Chondrocyte (in vitro differentiated cells): ENCODE data around the gene ANAPC5. TPM values are rescaled to one million over a fixed set of nuclear protein-coding genes. Genes with fewer than 3 reads are reported as not detected.
"Not testable (repeated sequence)": the region's sequence is repeated elsewhere in the genome, so short reads cannot be mapped to it uniquely, and the experiment has no call there.

ENCODE experiments used
- DNase-seq: peaks from one replicate; pipeline ENCODE4 v3.0.0; 2021; ENCODE audit warnings: mixed read lengths, low spot score
- H3K27ac Mint-ChIP-seq: one replicate; pipeline ENCODE4 v1.8.0; 2021; ENCODE audit warnings: mild to moderate bottlenecking, moderate library complexity, mixed read lengths; ENCODE audit not compliant: unreplicated experiment
- H3K27me3 Mint-ChIP-seq: 2 replicates; pipeline ENCODE4 v1.8.0; 2021; ENCODE audit warnings: low read depth, mixed read lengths
- H3K36me3 Mint-ChIP-seq: 2 replicates; pipeline ENCODE4 v1.8.0; 2021; ENCODE audit warnings: low read depth, mixed read lengths
- H3K4me1 Mint-ChIP-seq: 2 replicates; pipeline ENCODE4 v1.8.0; 2021; ENCODE audit warnings: low read depth, mild to moderate bottlenecking, mixed read lengths
- H3K4me3 Mint-ChIP-seq: one replicate; pipeline ENCODE4 v1.8.0; 2021; ENCODE audit warnings: mild to moderate bottlenecking, moderate library complexity, mixed read lengths; ENCODE audit not compliant: unreplicated experiment
- H3K9me3 Mint-ChIP-seq: 2 replicates; pipeline ENCODE4 v1.8.0; 2021; ENCODE audit warnings: low read depth, mixed read lengths
- CTCF ChIP-seq: fragments of 200-600 bp; sonication (generic); IDR thresholded peaks from 2 replicates; pipeline ENCODE4 v1.5.0; 2021; ENCODE audit warnings: antibody characterized with exemption, mild to moderate bottlenecking, moderate library complexity
- total RNA-seq: library from RNA; stranded (reverse); gene quantifications from 3 replicates; pipeline ENCODE4 v1.2.1, GENCODE V29; 2021

The ANAPC5 gene
- total RNA-seq, 1 donor from 2014 or later = 111 TPM

DNA sequence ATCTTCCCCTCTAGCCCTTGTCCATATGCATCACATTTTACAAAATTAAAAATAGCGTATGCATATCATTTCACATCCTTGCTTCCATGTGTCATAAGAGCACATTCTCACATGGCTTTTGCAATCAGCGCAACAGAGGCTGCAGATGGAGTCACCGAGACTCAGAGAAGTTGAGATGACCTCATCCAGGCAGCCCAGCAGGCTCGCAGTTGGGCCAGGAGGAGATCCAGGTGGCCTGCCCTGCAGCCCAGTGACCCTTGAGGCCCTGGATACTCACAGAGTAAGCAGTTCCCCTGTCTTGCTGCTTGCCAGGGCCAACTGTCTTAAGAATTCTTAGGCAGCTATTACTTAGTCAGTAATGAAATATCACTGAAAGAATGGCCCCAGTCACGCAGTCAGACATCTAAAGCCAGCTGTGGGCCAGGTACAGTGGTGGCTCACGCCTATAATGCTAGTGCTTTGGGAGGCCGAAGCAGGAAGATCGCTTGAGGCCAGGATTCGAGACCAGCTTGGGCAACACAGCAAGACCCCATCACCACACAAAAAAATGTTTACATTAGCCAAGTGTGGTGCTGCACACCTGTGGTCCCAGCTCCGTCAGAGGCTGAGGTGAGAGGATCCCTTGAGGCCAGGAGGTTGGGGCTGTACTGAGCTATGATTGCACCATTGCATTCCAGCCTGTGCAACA is 64.8 kb downstream of the ANAPC5 start:
- no peak for TF ChIP-seq CTCF
- DNase-seq = no peak
- Mint-ChIP-seq H3K4me3 (no peak overlapping the region), H3K36me3 (peaks cover 6% of the 10 kb centered on the region), H3K9me3 (no peaks in the 10 kb centered on the region), H3K4me1 (peaks cover 9% of the 10 kb centered on the region), H3K27ac (no peak overlapping the region), H3K27me3 (no peaks in the 10 kb centered on the region)

- Mint-ChIP-seq H3K27me3 (no peaks in the 10 kb centered on the region), H3K27ac (no peak overlapping the region), H3K4me1 (peaks cover 5% of the 10 kb centered on the region), H3K36me3 (peaks cover 3% of the 10 kb centered on the region), H3K9me3 (no peaks in the 10 kb centered on the region), H3K4me3 (no peak overlapping the region)
- no peak for TF ChIP-seq CTCF
- no peak for DNase-seq
These were observed 66.4 kb downstream of the ANAPC5 start for GRCh38 chr12:121285856-121286255.

DNA sequence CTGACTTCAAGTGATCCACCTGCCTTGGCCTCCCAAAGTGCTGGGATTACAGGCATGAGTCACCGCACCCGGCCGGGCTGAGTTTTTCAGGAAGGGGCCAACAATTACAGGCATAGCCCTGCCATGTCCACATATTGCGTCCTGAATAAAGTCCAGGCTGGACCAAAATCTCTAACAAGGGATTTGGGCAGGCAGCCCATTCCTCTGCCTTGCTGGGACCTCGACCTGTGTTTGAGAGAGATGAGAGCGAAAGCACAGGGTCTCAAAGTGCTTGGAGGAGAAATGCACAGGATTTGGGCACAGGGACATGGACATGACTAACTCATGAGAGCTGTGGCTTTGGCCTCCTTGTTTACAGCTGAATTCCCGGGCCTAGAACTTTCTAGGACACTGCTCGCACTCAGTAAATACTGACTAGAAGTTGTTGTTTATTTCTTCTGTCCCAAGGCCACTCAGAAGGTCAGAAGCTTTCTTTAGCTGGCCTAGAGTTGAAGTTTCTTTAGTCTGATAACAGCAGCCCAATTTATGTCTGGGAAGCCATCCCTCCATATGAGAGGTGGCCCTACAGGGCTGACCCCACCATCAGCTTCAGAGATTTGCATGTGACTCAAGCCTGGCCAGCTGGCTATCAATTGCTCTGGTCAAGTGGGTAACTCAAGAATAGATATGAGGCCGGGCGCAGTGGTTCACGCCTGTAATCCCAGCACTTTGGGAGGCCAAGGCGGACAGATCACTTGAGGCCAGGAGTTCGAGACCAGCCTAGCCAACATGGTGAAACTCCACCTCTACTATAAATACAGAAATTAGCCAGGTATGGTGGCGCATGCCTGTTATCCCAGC is 67.4 kb downstream of the ANAPC5 start:
- no peak overlapping the region for H3K27ac Mint-ChIP-seq

DNA sequence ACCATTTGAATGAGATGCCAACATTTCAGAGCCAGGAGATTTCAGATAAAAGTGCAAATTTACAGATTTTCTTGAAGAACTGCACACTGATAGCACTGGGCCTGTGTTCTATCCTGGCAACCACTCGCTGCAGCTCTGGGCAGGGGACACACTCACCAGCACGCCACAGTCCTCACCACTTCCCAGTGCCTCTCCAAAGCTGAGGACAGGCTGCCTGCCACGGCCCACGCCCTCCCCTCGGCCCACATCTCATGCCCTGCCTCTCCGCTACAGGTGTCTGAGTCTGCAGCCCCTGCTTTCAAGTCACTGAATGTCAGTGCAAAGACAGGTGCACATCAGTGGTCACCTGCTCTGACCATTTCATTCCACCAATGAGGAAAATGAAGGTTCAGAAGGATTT is 68.4 kb downstream of the ANAPC5 start:
- H3K27me3 Mint-ChIP-seq = no peaks in the 10 kb centered on the region
- H3K4me3 Mint-ChIP-seq = no peak overlapping the region
- H3K36me3 Mint-ChIP-seq = peaks cover 1% of the 10 kb centered on the region
- H3K27ac Mint-ChIP-seq = no peak overlapping the region
- peaks cover 2% of the 10 kb centered on the region for H3K4me1 Mint-ChIP-seq
- TF ChIP-seq CTCF = no peak
- no peak for DNase-seq
- no peaks in the 10 kb centered on the region for H3K9me3 Mint-ChIP-seq

More for the DNA sequence above, 67.4 kb downstream of the ANAPC5 start:
- Mint-ChIP-seq H3K9me3 (no peaks in the 10 kb centered on the region), H3K4me3 (no peak overlapping the region), H3K27me3 (no peaks in the 10 kb centered on the region), H3K4me1 (peaks cover 5% of the 10 kb centered on the region), H3K36me3 (peaks cover 1% of the 10 kb centered on the region)
- DNase-seq = no peak
- no peak for TF ChIP-seq CTCF

DNA sequence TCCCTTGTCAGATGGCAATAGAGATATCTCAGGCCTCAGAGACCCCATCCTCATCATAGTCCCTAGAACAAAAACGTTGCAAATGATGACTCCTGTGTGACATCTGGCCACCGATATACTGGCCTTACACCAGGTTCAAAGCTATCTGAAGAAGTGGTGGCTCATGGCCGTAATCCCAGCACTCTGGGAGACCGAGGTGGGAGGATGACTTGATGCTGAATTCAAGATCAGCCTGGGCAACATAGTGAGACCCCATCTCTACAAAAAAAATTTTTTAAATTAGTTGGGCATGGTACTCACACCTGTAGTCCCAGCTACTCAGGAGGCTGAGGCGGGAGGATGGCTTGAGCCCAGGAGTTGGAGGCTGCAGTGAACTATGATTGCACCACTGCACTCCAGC is 68.8 kb downstream of the ANAPC5 start:
- Mint-ChIP-seq H3K27me3 (no peaks in the 10 kb centered on the region), H3K4me3 (no peak overlapping the region), H3K4me1 (no peaks in the 10 kb centered on the region), H3K27ac (no peak overlapping the region), H3K36me3 (peaks cover 1% of the 10 kb centered on the region), H3K9me3 (no peaks in the 10 kb centered on the region)
- no peak for TF ChIP-seq CTCF
- no peak for DNase-seq

- H3K4me1 Mint-ChIP-seq, H3K27me3 Mint-ChIP-seq, DNase-seq, H3K9me3 Mint-ChIP-seq, H3K4me3 Mint-ChIP-seq, H3K27ac Mint-ChIP-seq, H3K36me3 Mint-ChIP-seq: not testable (repeated sequence)
These were observed 69.3 kb downstream of the ANAPC5 start for GRCh38 chr12:121282910-121283309.
